H1 (cell line): ENCODE data around the gene HAGH. TPM values are rescaled to one million over a fixed set of nuclear protein-coding genes. Genes with fewer than 3 reads are reported as not detected.

Experiments used
- GABPA ChIP-seq: IDR thresholded peaks from 2 replicates; pipeline ENCODE4 v1.6.1; 2011; ENCODE audit warnings: mild to moderate bottlenecking, low read length, moderate library complexity, borderline replicate concordance; ENCODE audit not compliant: insufficient read depth
- GTF2F1 ChIP-seq: IDR thresholded peaks from 2 replicates; pipeline ENCODE4 v1.6.1; 2012; ENCODE audit warnings: low read depth, low read length, improper control_type of control experiment, borderline replicate concordance
- HDAC2 ChIP-seq, 2 experiments: fragments of 300-600 bp in 1 of 2; sonication (generic) in 1 of 2; IDR thresholded peaks; 2 replicates each; pipeline ENCODE4 v1.6.1; 2011 to 2012; ENCODE audit warnings: low read depth in 2 of 2, low read length in 2 of 2, mild to moderate bottlenecking in 2 of 2, moderate library complexity in 2 of 2, borderline replicate concordance in 1 of 2, inconsistent platforms in 1 of 2
- RFX5 ChIP-seq: IDR thresholded peaks from 2 replicates; pipeline ENCODE4 v1.6.1; 2011; ENCODE audit warnings: low read depth, low read length, improper control_type of control experiment, borderline replicate concordance
- SIRT6 ChIP-seq: IDR thresholded peaks from one replicate; pipeline ENCODE4 v1.7.1; 2012; ENCODE audit warnings: low read length, inconsistent platforms
- TAF1 ChIP-seq: IDR thresholded peaks from 2 replicates; pipeline ENCODE4 v1.6.1; 2011; ENCODE audit warnings: mild to moderate bottlenecking, low read depth, low read length
- TBP ChIP-seq: IDR thresholded peaks from 2 replicates; pipeline ENCODE4 v1.6.1; 2011; ENCODE audit warnings: low read depth, low read length, improper control_type of control experiment
- polyA plus RNA-seq, 7 experiments: library from polyadenylated mRNA; depleted of rRNA in 3 of 7; stranded (reverse) in 5 of 7; unstranded in 2 of 7; fragments of >200 nt in 5 of 7; fragments of 200-250 nt in 2 of 7; gene quantifications; 1 replicate in 5 of 7; 2 replicates in 1 of 7; 4 replicates in 1 of 7; pipeline versions ENCODE4 v1.2.1 to v1.2.3, GENCODE V29; 2011 to 2013; ENCODE audit warnings: missing spikeins in 2 of 7, mixed read lengths in 2 of 7
- total RNA-seq: library from RNA; stranded (reverse); fragmentation: NEBNext Ultra II Directional; extraction: Animal tissue kit (Norgen Biotek cat#: 25700); gene quantifications from 2 replicates; pipeline ENCODE4 v1.2.1, GENCODE V29; 2021

HAGH gene
- total and polyA plus RNA-seq, 2 of the 8 experiments (the other 6 are each of a cell fraction or from before 2014, with no cell fraction given): 28.7 to 40.6 TPM

- TF ChIP-seq GTF2F1 (0 out of 2 replicates have a peak, but pooled peaks have one; percentile 40), TBP (peak; percentile 31; the same call in 1 of the 2 replicates), HDAC2 (IDR thresholded peaks at IDR 0.05; ENCODE audit: borderline replicate concordance in 1 of 2, low read depth in 2 of 2, low read length in 2 of 2) (no peak; a peak in 1 of 4 replicates), SIRT6 (no peak), GABPA (peak; percentile 63; the same call in 1 of the 2 replicates), TAF1 (no peak), RFX5 (no peak)
Measured at GRCh38 chr16:1763521-1764511, 62.8 kb downstream of the HAGH start (continued).
